ENCODE data around the gene SH3GL1. TPM values are rescaled to one million over a fixed set of nuclear protein-coding genes. Genes with fewer than 3 reads are reported as not detected.

The SH3GL1 gene
- total RNA-seq, 2 experiments from 2014 or later: 33.2 to 38.9 TPM

GRCh38 chr19:4402171-4403004 lies 2.0 kb upstream of the SH3GL1 start, which contains the start of gene CHAF1A:
TSS of gene CHAF1A (plus strand) at chr19:4402640. CDS start at chr19:4402763, 123 bp downstream.
- Histone ChIP-seq H3K9me3 (ENCODE audit: low read length) (no peaks in the 10 kb centered on the region), H3K4me1 (ENCODE audit: insufficient read depth, low read length, poor library complexity, severe bottlenecking) (peaks cover 38% of the 10 kb centered on the region), H4K20me1 (ENCODE audit: insufficient read depth, low read length) (peaks cover 29% of the 10 kb centered on the region), H3K4me3 (ENCODE audit: low read depth, low read length, poor library complexity, severe bottlenecking) (peak within 1 kb of the TSS; percentile 99), H3K9me2 (ENCODE audit: insufficient read depth, low read length) (no peaks in the 10 kb centered on the region), H2AFZ (ENCODE audit: low read length) (peak within 1 kb of the TSS; percentile 49; the same call in 1 of the 2 replicates), H3K27ac (ENCODE audit: low read depth, low read length, poor library complexity, severe bottlenecking) (peak within 1 kb of the TSS; percentile 70), H3K4me2 (ENCODE audit: low read length) (peak within 1 kb of the TSS; percentile 99), H3K36me3 (ENCODE audit: insufficient read depth, low read length) (peaks cover 60% of the 10 kb centered on the region), H3K79me2 (ENCODE audit: insufficient read depth, low read depth, low read length) (peaks cover 81% of the 10 kb centered on the region)
- POLR2A ChIA-PET: interaction anchor here (0.7 to 1.0 kb wide), 6 partner anchors 9 to 71 kb away, joined by 3 to 4 read pairs (median 3); partner anchors contain the start of gene HDGFL2
- TF ChIP-seq CTCF (conservative IDR thresholded peaks at IDR 0.05; ENCODE audit: low read length): no peak
- no peak for TF ChIP-seq EZH2phosphoT487 (IDR thresholded peaks at IDR 0.05; ENCODE audit: borderline replicate concordance, low read depth, low read length)
- intact Hi-C loops (cut with micrococcal nuclease; ENCODE audit: unreplicated experiment): loop anchor here (5.0 to 10.0 kb wide), 2 partner anchors 70 to 392 kb away; partner anchors contain the start of genes FEM1A and HDGFL2
- DNase-seq (ENCODE audit: low spot score): peak; percentile 100
- CTCF ChIA-PET (ENCODE audit: unreplicated experiment): interaction anchor here (1.0 kb wide), 1 partner anchor 60 kb away, joined by 3 read pairs; no protein-coding TSS in a partner anchor
- no TSS peak for BruUV-seq (replicated peaks)

- Histone ChIP-seq H3K9me2 (ENCODE audit: insufficient read depth, low read length) (no peaks in the 10 kb centered on the region), H3K9me3 (ENCODE audit: low read length) (no peaks in the 10 kb centered on the region), H2AFZ (ENCODE audit: low read length) (peak overlapping the region; percentile 49; the same call in 1 of the 2 replicates), H3K4me1 (ENCODE audit: insufficient read depth, low read length, poor library complexity, severe bottlenecking) (peaks cover 38% of the 10 kb centered on the region), H3K4me3 (ENCODE audit: low read depth, low read length, poor library complexity, severe bottlenecking) (peak overlapping the region; percentile 68), H3K27ac (ENCODE audit: low read depth, low read length, poor library complexity, severe bottlenecking) (peak overlapping the region; percentile 64), H3K4me2 (ENCODE audit: low read length) (peak overlapping the region; percentile 92), H4K20me1 (ENCODE audit: insufficient read depth, low read length) (peaks cover 30% of the 10 kb centered on the region), H3K36me3 (ENCODE audit: insufficient read depth, low read length) (peaks cover 60% of the 10 kb centered on the region), H3K79me2 (ENCODE audit: insufficient read depth, low read depth, low read length) (peaks cover 81% of the 10 kb centered on the region)
- BruUV-seq (replicated peaks): TSS peak; percentile 76
- TF ChIP-seq CTCF (conservative IDR thresholded peaks at IDR 0.05; ENCODE audit: low read length) (no peak), EZH2phosphoT487 (IDR thresholded peaks at IDR 0.05; ENCODE audit: borderline replicate concordance, low read depth, low read length) (no peak)
- ChIA-PET POLR2A (interaction anchor here (0.7 to 1.0 kb wide), 5 partner anchors 8 to 72 kb away, joined by 3 to 4 read pairs (median 3); partner anchors contain the start of gene HDGFL2), CTCF (ENCODE audit: unreplicated experiment) (interaction anchor here (1.0 kb wide), 1 partner anchor 59 kb away, joined by 3 read pairs; no protein-coding TSS in a partner anchor)
- intact Hi-C loops (cut with micrococcal nuclease; ENCODE audit: unreplicated experiment): loop anchor here (2.0 to 10.0 kb wide), 3 partner anchors 59 to 393 kb away; partner anchors contain the start of genes FEM1A, HDGFL2 and MPND
- peak; percentile 7 for DNase-seq (ENCODE audit: low spot score)
These were observed 1.4 kb upstream of the SH3GL1 start for GRCh38 chr19:4401769-4402170.

Measured in OCI-LY7 (cell line).